B cell (primary cell): ENCODE data around the gene COA5. TPM values are rescaled to one million over a fixed set of nuclear protein-coding genes. Genes with fewer than 3 reads are reported as not detected.

Experiments used
- ATAC-seq: fragments of 200-7000 bp; cut with Tn5 transposase; one replicate; pipeline ENCODE4 v1.10.0; 2021; ENCODE audit warnings: low read depth, mild to moderate bottlenecking, moderate number of reproducible peaks, moderate library complexity
- CTCF ChIA-PET: fragments of 350-600 bp; sonication (Branson Sonifier 250); formaldehyde crosslinking; loops from one replicate; lab custom pipeline; 2021; ENCODE audit warnings: antibody characterized with exemption, inconsistent platforms; lab: Charles Lee
- POLR2A ChIA-PET: fragments of 350-600 bp; sonication (Branson Sonifier 250); formaldehyde crosslinking; loops from one replicate; lab custom pipeline; 2021; ENCODE audit warnings: antibody characterized with exemption; lab: Charles Lee
- DNase-seq: peaks from one replicate; pipeline ENCODE4 v3.0.0; 2013
- H2AFZ ChIP-seq: 2 replicates; pipeline ENCODE4 v1.6.1; 2012; ENCODE audit warnings: mild to moderate bottlenecking, low read depth, low read length; ENCODE audit not compliant: insufficient read depth, poor library complexity, severe bottlenecking
- H3K27ac ChIP-seq, 2 donors: 1 replicate in 1 of 2; 2 replicates in 1 of 2; pipeline ENCODE4 v1.5.1; 2012 to 2013; ENCODE audit warnings: low read length in 2 of 2, mild to moderate bottlenecking in 2 of 2, moderate library complexity in 1 of 2
- H3K27me3 ChIP-seq, 4 experiments: fragments of 200-600 bp in 1 of 4; sonication (generic) in 1 of 4; replicated peaks in 1 of 4; 1 replicate in 2 of 4; 2 replicates in 2 of 4; pipeline versions ENCODE4 v1.6.1 to v1.7.0; 2013 to 2016; ENCODE audit warnings: low read length in 3 of 4, mild to moderate bottlenecking in 2 of 4, mixed read lengths in 1 of 4, moderate library complexity in 1 of 4; ENCODE audit not compliant: insufficient read depth in 4 of 4, control insufficient read depth in 3 of 4; ENCODE audit errors: control extremely low read depth in 1 of 4
- H3K36me3 ChIP-seq, 2 experiments: replicated peaks in 1 of 2; 1 replicate in 1 of 2; 2 replicates in 1 of 2; pipeline versions ENCODE4 v1.6.1 to v1.7.1; 2013; ENCODE audit warnings: low read length in 1 of 2; ENCODE audit not compliant: insufficient read depth in 2 of 2, control insufficient read depth in 1 of 2; ENCODE audit errors: control extremely low read depth in 1 of 2, extremely low read depth in 1 of 2
- H3K4me1 ChIP-seq, 2 donors: fragments of 200-600 bp in 1 of 2; sonication (generic) in 1 of 2; 1 replicate in 1 of 2; 2 replicates in 1 of 2; pipeline versions ENCODE4 v1.5.1 to v1.6.1; 2013 to 2017; ENCODE audit warnings: low read length in 2 of 2; ENCODE audit not compliant: control insufficient read depth in 2 of 2, insufficient read depth in 2 of 2
- H3K4me2 ChIP-seq: replicated peaks from 2 replicates; pipeline ENCODE3; 2012; ENCODE audit warnings: mild to moderate bottlenecking, low read depth, low read length; ENCODE audit not compliant: poor library complexity, severe bottlenecking
- H3K4me3 ChIP-seq, 5 experiments: fragments of 200-600 bp in 1 of 5; sonication (generic) in 1 of 5; 1 replicate in 3 of 5; 2 replicates in 2 of 5; pipeline versions ENCODE4 v1.5.1 to v1.7.0; 2011 to 2016; ENCODE audit warnings: low read length in 4 of 5, mild to moderate bottlenecking in 4 of 5, low read depth in 2 of 5, control low read depth in 1 of 5, moderate library complexity in 1 of 5; ENCODE audit not compliant: insufficient read depth in 1 of 5; ENCODE audit errors: control extremely low read depth in 1 of 5, extremely low read depth in 1 of 5
- H3K79me2 ChIP-seq: fragments of 200-600 bp; sonication (generic); one replicate; pipeline ENCODE4 v1.6.0; 2016; ENCODE audit warnings: low read length; ENCODE audit not compliant: control insufficient read depth, insufficient read depth
- H3K9ac ChIP-seq: fragments of 200-600 bp; sonication (generic); 2 replicates; pipeline ENCODE4 v1.6.1; 2017; ENCODE audit warnings: mild to moderate bottlenecking, low read length, moderate library complexity
- H3K9me3 ChIP-seq, 3 donors: one replicate each; pipeline versions ENCODE4 v1.6.1 to v1.7.1; 2013; ENCODE audit warnings: low read length in 2 of 3; ENCODE audit not compliant: control insufficient read depth in 2 of 3, insufficient read depth in 1 of 3; ENCODE audit errors: control extremely low read depth in 1 of 3
- H4K20me1 ChIP-seq: 2 replicates; pipeline ENCODE4 v1.6.0; 2012; ENCODE audit warnings: mild to moderate bottlenecking, low read length; ENCODE audit not compliant: insufficient read depth, control insufficient read depth, poor library complexity, severe bottlenecking
- H3K27ac Mint-ChIP-seq: one replicate; pipeline ENCODE4 v1.8.0; 2021; ENCODE audit warnings: mixed read lengths
- H3K27me3 Mint-ChIP-seq: one replicate; pipeline ENCODE4 v1.8.0; 2021; ENCODE audit warnings: mixed read lengths
- H3K4me1 Mint-ChIP-seq: one replicate; pipeline ENCODE4 v1.8.0; 2021; ENCODE audit warnings: mixed read lengths
- H3K4me3 Mint-ChIP-seq: one replicate; pipeline ENCODE4 v1.8.0; 2021; ENCODE audit warnings: mixed read lengths
- H3K9me3 Mint-ChIP-seq: one replicate; pipeline ENCODE4 v1.8.0; 2022; ENCODE audit warnings: mixed read lengths; ENCODE audit not compliant: insufficient read depth
- EZH2 ChIP-seq: IDR thresholded peaks from 2 replicates; pipeline ENCODE4 v1.6.1; 2012; ENCODE audit warnings: borderline replicate concordance, low read depth, mild to moderate bottlenecking, moderate library complexity, low read length; ENCODE audit not compliant: insufficient read depth, poor library complexity, severe bottlenecking
- WGBS: methylation state at CpG from one replicate; pipeline ENCODE4 v1.1.5; 2013; ENCODE audit warnings: missing lambda C conversion rate; ENCODE audit not compliant: insufficient coverage; 5-methylcytosine and 5-hydroxymethylcytosine counted together
- intact Hi-C: fragments of 100-400 bp; cut with micrococcal nuclease; formaldehyde crosslinking; loops from one replicate; pipeline ENCODE4 v1.10.0; 2022
- polyA plus RNA-seq: library from polyadenylated mRNA; depleted of rRNA; stranded (reverse); fragments of >200 nt; gene quantifications from 2 replicates; pipeline ENCODE4 v1.2.3, GENCODE V29; 2012
- total RNA-seq, 2 donors: library from RNA; stranded (reverse); fragments of 120-200 nt in 1 of 2; gene quantifications; 1 replicate in 1 of 2; 2 replicates in 1 of 2; pipeline versions ENCODE4 v1.2.3 to v1.2.4, GENCODE V29; 2013 to 2022
- TF ChIP-seq, protein P1 (sequence below): fragments of 200-600 bp; IDR thresholded peaks from one replicate; pipeline ENCODE4 v1.8.0; 2022; ENCODE audit warnings: antibody characterized with exemption, mild to moderate bottlenecking

The COA5 gene
- total and polyA plus RNA-seq, 2 donors (not counting 1 experiment from before 2014, with no cell fraction given): 23.2 to 46.9 TPM

- Histone ChIP-seq H3K79me2 (no peaks in the 10 kb centered on the region), H3K4me1 (no peaks in the 10 kb centered on the region), H4K20me1 (no peaks in the 10 kb centered on the region), H3K27ac (no peak overlapping the region), H3K4me2 (no peak overlapping the region), H3K9me3 (no peaks in the 10 kb centered on the region), H2AFZ (no peak overlapping the region), H3K4me3 (no peak overlapping the region), H3K36me3 (peaks cover 15 to 20% of the 10 kb centered on the region in 2 experiments), H3K27me3 (no peaks in the 10 kb centered on the region), H3K9ac (no peak overlapping the region)
- ChIA-PET CTCF (interaction anchor here (1.1 to 1.2 kb wide), 2 partner anchors 11 to 13 kb away, joined by 3 to 4 read pairs; no protein-coding TSS in a partner anchor), POLR2A (no interaction called here)
- DNase-seq (no peak), ATAC-seq (no peak)
- intact Hi-C loops: no loop called here
- Mint-ChIP-seq H3K4me3 (no peak overlapping the region), H3K9me3 (no peaks in the 10 kb centered on the region), H3K4me1 (no peaks in the 10 kb centered on the region), H3K27ac (no peak overlapping the region), H3K27me3 (no peaks in the 10 kb centered on the region)
- 98% methylated on average over 15 of the region's 15 CpGs for WGBS
- TF ChIP-seq, protein P1, sequence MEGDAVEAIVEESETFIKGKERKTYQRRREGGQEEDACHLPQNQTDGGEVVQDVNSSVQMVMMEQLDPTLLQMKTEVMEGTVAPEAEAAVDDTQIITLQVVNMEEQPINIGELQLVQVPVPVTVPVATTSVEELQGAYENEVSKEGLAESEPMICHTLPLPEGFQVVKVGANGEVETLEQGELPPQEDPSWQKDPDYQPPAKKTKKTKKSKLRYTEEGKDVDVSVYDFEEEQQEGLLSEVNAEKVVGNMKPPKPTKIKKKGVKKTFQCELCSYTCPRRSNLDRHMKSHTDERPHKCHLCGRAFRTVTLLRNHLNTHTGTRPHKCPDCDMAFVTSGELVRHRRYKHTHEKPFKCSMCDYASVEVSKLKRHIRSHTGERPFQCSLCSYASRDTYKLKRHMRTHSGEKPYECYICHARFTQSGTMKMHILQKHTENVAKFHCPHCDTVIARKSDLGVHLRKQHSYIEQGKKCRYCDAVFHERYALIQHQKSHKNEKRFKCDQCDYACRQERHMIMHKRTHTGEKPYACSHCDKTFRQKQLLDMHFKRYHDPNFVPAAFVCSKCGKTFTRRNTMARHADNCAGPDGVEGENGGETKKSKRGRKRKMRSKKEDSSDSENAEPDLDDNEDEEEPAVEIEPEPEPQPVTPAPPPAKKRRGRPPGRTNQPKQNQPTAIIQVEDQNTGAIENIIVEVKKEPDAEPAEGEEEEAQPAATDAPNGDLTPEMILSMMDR: no peak
- TF ChIP-seq EZH2: no peak
Observed at GRCh38 chr2:98572676-98573075, 35.6 kb downstream of the COA5 start.

DNA sequence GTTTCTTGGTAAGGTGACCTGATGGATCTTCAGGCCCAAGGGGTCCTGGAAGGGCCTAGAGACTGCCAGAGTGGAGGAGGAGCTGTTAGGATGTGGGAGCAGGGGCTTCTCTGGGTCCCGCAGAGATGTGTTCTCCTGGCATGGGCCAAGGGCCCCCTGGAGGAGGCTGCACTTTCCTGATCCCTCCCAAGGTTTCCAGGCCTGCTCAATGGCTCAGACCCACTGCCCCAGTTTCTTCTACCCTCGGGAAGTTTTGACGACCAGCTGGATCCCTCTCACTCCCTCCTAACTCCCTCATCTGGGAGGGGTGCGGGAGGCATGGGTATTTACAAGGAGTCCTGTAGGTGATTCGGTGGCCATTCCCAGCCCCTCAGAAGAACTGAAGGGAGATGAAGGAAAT lies 36.1 kb downstream of the COA5 start:
- ATAC-seq (no peak), DNase-seq (no peak)
- no peak overlapping the region for H3K4me3 ChIP-seq
- no peaks in the 10 kb centered on the region for H3K9me3 Mint-ChIP-seq
- no peak overlapping the region for H3K27ac Mint-ChIP-seq
- CTCF ChIA-PET: interaction anchor here (0.6 to 1.1 kb wide), 2 partner anchors 11 to 24 kb away, joined by 3 to 4 read pairs; no protein-coding TSS in a partner anchor
- 83% methylated on average over 1 of the region's 5 CpGs for WGBS
- no peaks in the 10 kb centered on the region for H4K20me1 ChIP-seq
- no peaks in the 10 kb centered on the region for H3K4me1 Mint-ChIP-seq
- H3K79me2 ChIP-seq: no peaks in the 10 kb centered on the region
- no peak overlapping the region for H3K4me3 Mint-ChIP-seq
- intact Hi-C loops: no loop called here
- H3K4me2 ChIP-seq: no peak overlapping the region
- H3K9me3 ChIP-seq: no peaks in the 10 kb centered on the region
- no peaks in the 10 kb centered on the region for H3K4me1 ChIP-seq
- no peak overlapping the region for H3K9ac ChIP-seq
- no peaks in the 10 kb centered on the region for H3K27me3 Mint-ChIP-seq
- POLR2A ChIA-PET: no interaction called here
- peaks cover 15 to 22% of the 10 kb centered on the region in 2 experiments for H3K36me3 ChIP-seq
- no peak overlapping the region for H3K27ac ChIP-seq
- TF ChIP-seq, protein P1: no peak
- TF ChIP-seq EZH2: no peak
- no peak overlapping the region for H2AFZ ChIP-seq
- no peaks in the 10 kb centered on the region for H3K27me3 ChIP-seq
